ENCODE measurements around the gene GAS2L3. TPM values are rescaled to one million over a fixed set of nuclear protein-coding genes. Genes with fewer than 3 reads are reported as not detected.
"Not testable (repeated sequence)": the region's sequence is repeated elsewhere in the genome, so short reads cannot be mapped to it uniquely, and the experiment has no call there.

The GAS2L3 gene
- total RNA-seq, result 2.8 TPM
- long read RNA-seq, result 0 reads

- peak; percentile 92 for DNase-seq (ENCODE audit: low spot score)
- intact Hi-C loops (cut with DNase I), result loop anchor here (10.0 kb wide), 1 partner anchor 309 kb away; the partner anchor contains the start of genes DEPDC4 and SCYL2
Measured at GRCh38 chr12:100573292-100574186, at the start of gene GAS2L3. Gene GAS2L3, plus strand, starts transcription at chr12:100573684. Its CDS starts 21,221 bp downstream, at chr12:100594905.

- intact Hi-C loops (cut with DNase I), result no loop called here
- no peak for DNase-seq (ENCODE audit: low spot score)
Measured at GRCh38 chr12:100528034-100528433, 45.5 kb upstream of the GAS2L3 start.

GRCh38 chr12:100528471-100529127, 44.9 kb upstream of the GAS2L3 start:
- intact Hi-C loops (cut with DNase I), result no loop called here
- no peak for DNase-seq (ENCODE audit: low spot score)

- no peak for DNase-seq (ENCODE audit: low spot score)
- intact Hi-C loops (cut with DNase I), result no loop called here
Measured at GRCh38 chr12:100529756-100530350, 43.6 kb upstream of the GAS2L3 start.

- intact Hi-C loops (cut with DNase I), result no loop called here
- DNase-seq (ENCODE audit: low spot score), result no peak
Measured at GRCh38 chr12:100533376-100533775, 40.1 kb upstream of the GAS2L3 start.

GRCh38 chr12:100534625-100535227, 38.8 kb upstream of the GAS2L3 start:
- DNase-seq (ENCODE audit: low spot score), result no peak
- intact Hi-C loops (cut with DNase I), result no loop called here

- intact Hi-C loops (cut with DNase I), result no loop called here
- DNase-seq (ENCODE audit: low spot score), result no peak
Measured at GRCh38 chr12:100539202-100539601, 34.3 kb upstream of the GAS2L3 start.

- intact Hi-C loops (cut with DNase I), result no loop called here
Measured at GRCh38 chr12:100544165-100544564, 29.3 kb upstream of the GAS2L3 start.

GRCh38 chr12:100545092-100545491, 28.4 kb upstream of the GAS2L3 start:
- DNase-seq (ENCODE audit: low spot score), result no peak
- intact Hi-C loops (cut with DNase I), result no loop called here

More at GRCh38 chr12:100544165-100544564, 29.3 kb upstream of the GAS2L3 start:
- no peak for DNase-seq (ENCODE audit: low spot score)

- intact Hi-C loops (cut with DNase I), result loop anchor here (5.0 kb wide), 1 partner anchor 207 kb away; no protein-coding TSS in a partner anchor
- no peak for DNase-seq (ENCODE audit: low spot score)
Measured at GRCh38 chr12:100553936-100554335, 19.5 kb upstream of the GAS2L3 start.

- DNase-seq (ENCODE audit: low spot score), result no peak
- intact Hi-C loops (cut with DNase I), result loop anchor here (5.0 kb wide), 2 partner anchors 207 to 322 kb away; no protein-coding TSS in a partner anchor
Measured at GRCh38 chr12:100554608-100555077, 18.8 kb upstream of the GAS2L3 start.

- no peak for DNase-seq (ENCODE audit: low spot score)
- intact Hi-C loops (cut with DNase I), result loop anchor here (5.0 kb wide), 1 partner anchor 323 kb away; no protein-coding TSS in a partner anchor
Measured at GRCh38 chr12:100555722-100556121, 17.8 kb upstream of the GAS2L3 start.

- no peak for DNase-seq (ENCODE audit: low spot score)
- intact Hi-C loops (cut with DNase I), result loop anchor here (5.0 kb wide), 1 partner anchor 325 kb away; no protein-coding TSS in a partner anchor
Measured at GRCh38 chr12:100557357-100557756, 16.1 kb upstream of the GAS2L3 start.

GRCh38 chr12:100559261-100559660, 14.2 kb upstream of the GAS2L3 start:
- intact Hi-C loops (cut with DNase I), result loop anchor here (5.0 kb wide), 1 partner anchor 327 kb away; no protein-coding TSS in a partner anchor
- not testable (repeated sequence) for DNase-seq (ENCODE audit: low spot score)

- intact Hi-C loops (cut with DNase I), result no loop called here
- no peak for DNase-seq (ENCODE audit: low spot score)
Measured at GRCh38 chr12:100564090-100564489, 9.4 kb upstream of the GAS2L3 start.

GRCh38 chr12:100564905-100565467, 8.5 kb upstream of the GAS2L3 start:
- intact Hi-C loops (cut with DNase I), result no loop called here
- DNase-seq (ENCODE audit: low spot score), result no peak

- no peak for DNase-seq (ENCODE audit: low spot score)
- intact Hi-C loops (cut with DNase I), result no loop called here
Measured at GRCh38 chr12:100565987-100566545, 7.4 kb upstream of the GAS2L3 start.

- DNase-seq (ENCODE audit: low spot score), result no peak
- intact Hi-C loops (cut with DNase I), result no loop called here
Measured at GRCh38 chr12:100566887-100567637, 6.4 kb upstream of the GAS2L3 start.

Data from cardiac septum (tissue), 1 donor.